K562 (cell line): Measurements from ENCODE around the gene SCARB2. TPM values are rescaled to one million over a fixed set of nuclear protein-coding genes. Genes with fewer than 3 reads are reported as not detected.

Experiments used
- BCOR ChIP-seq: fragments of 450-650 bp; IDR thresholded peaks from 2 replicates; pipeline ENCODE4 v1.6.1; 2016
- ETS2 ChIP-seq: IDR thresholded peaks from 2 replicates; pipeline ENCODE4 v1.6.1; 2016; ENCODE audit warnings: borderline replicate concordance, missing genetic modification characterization, mild to moderate bottlenecking, moderate library complexity, missing compliant biosample characterization; ENCODE audit not compliant: poor library complexity, severe bottlenecking
- FOXK2 ChIP-seq, 2 experiments: fragments of 450-650 bp; IDR thresholded peaks in 1 of 2; conservative IDR thresholded peaks in 1 of 2; 2 replicates each; pipeline ENCODE4 v1.6.1; 2016; ENCODE audit warnings: low read depth in 2 of 2, mild to moderate bottlenecking in 1 of 2
- FOXP1 ChIP-seq: sonication (generic); formaldehyde crosslinking; IDR thresholded peaks from 2 replicates; pipeline ENCODE4 v1.8.0; 2022; ENCODE audit warnings: mild to moderate bottlenecking, missing genetic modification reagents
- GABPB1 ChIP-seq: sonication (generic); formaldehyde crosslinking; IDR thresholded peaks from 2 replicates; pipeline ENCODE4 v1.8.0; 2022; ENCODE audit warnings: mild to moderate bottlenecking, missing genetic modification reagents
- HIVEP1 ChIP-seq: fragments of 250-450 bp; sonication (Bioruptor Pico); IDR thresholded peaks from 2 replicates; pipeline ENCODE4 v1.4.0; 2020; ENCODE audit warnings: mild to moderate bottlenecking
- HNRNPUL1 ChIP-seq: fragments of 200-400 bp; formaldehyde crosslinking; IDR thresholded peaks from 2 replicates; pipeline ENCODE4 v1.6.1; 2017; ENCODE audit warnings: low read length
- NCOA4 ChIP-seq: fragments of 450-650 bp; IDR thresholded peaks from 2 replicates; pipeline ENCODE4 v1.6.1; 2018; ENCODE audit warnings: mild to moderate bottlenecking; ENCODE audit not compliant: partially characterized antibody
- NRF1 ChIP-seq, 2 experiments: fragments of 450-650 bp; IDR thresholded peaks in 1 of 2; conservative IDR thresholded peaks in 1 of 2; 2 replicates each; pipeline ENCODE4 v1.6.1; 2014; ENCODE audit warnings: mild to moderate bottlenecking in 2 of 2
- RBM25 ChIP-seq: fragments of 200-400 bp; formaldehyde crosslinking; IDR thresholded peaks from 2 replicates; pipeline ENCODE4 v1.6.1; 2018; ENCODE audit warnings: low read length, low read depth, moderate library complexity; ENCODE audit not compliant: severe bottlenecking
- RFX1 ChIP-seq: fragments of 450-650 bp; IDR thresholded peaks from 2 replicates; pipeline ENCODE4 v1.6.1; 2016; ENCODE audit warnings: mild to moderate bottlenecking, moderate library complexity
- SETDB1 ChIP-seq: IDR thresholded peaks from one replicate; pipeline ENCODE4 v1.6.1; 2012; ENCODE audit warnings: low read length, control low read depth, inconsistent platforms
- SMAD3 ChIP-seq: fragments of 450-650 bp; formaldehyde crosslinking; conservative IDR thresholded peaks from 2 replicates; pipeline ENCODE4 v1.4.0; 2020; ENCODE audit warnings: mild to moderate bottlenecking
- TAL1 ChIP-seq: fragments of 450-650 bp; IDR thresholded peaks from 2 replicates; pipeline ENCODE4 v1.6.1; 2016; ENCODE audit warnings: mild to moderate bottlenecking
- WHSC1 ChIP-seq: IDR thresholded peaks from one replicate; pipeline ENCODE4 v1.6.1; 2012; ENCODE audit warnings: low read length, control low read depth, inconsistent platforms
- XRCC4 ChIP-seq: IDR thresholded peaks from one replicate; pipeline ENCODE4 v1.6.1; 2011; ENCODE audit not compliant: insufficient read depth, insufficient read length; ENCODE audit errors: extremely low read depth
- ZBTB26 ChIP-seq: fragments of 450-650 bp; formaldehyde crosslinking; IDR thresholded peaks from 2 replicates; pipeline ENCODE4 v1.4.0; 2022; ENCODE audit warnings: missing genetic modification characterization
- ZNF124 ChIP-seq: sonication (generic); formaldehyde crosslinking; IDR thresholded peaks from 2 replicates; pipeline ENCODE4 v1.8.1; 2022; ENCODE audit warnings: missing genetic modification reagents
- ZSCAN32 ChIP-seq: fragments of 450-650 bp; formaldehyde crosslinking; IDR thresholded peaks from 2 replicates; pipeline ENCODE4 v1.4.0; 2020; ENCODE audit warnings: mild to moderate bottlenecking, moderate library complexity
- polyA plus RNA-seq, 8 experiments: library from polyadenylated mRNA; depleted of rRNA in 4 of 8; stranded (reverse) in 5 of 8; unstranded in 3 of 8; fragments of >200 nt; fragmentation: Nextera tagmentation in 2 of 8; fragmentation: Illumina TruSeq in 1 of 8; extraction: Ambion mirVana in 2 of 8; extraction: Trizol in 1 of 8; gene quantifications; 2 replicates each; pipeline versions ENCODE4 v1.2.1 to v1.2.3, GENCODE V29; 2011 to 2014; ENCODE audit warnings: inconsistent platforms in 1 of 8, missing spikeins in 1 of 8
- total RNA-seq, 7 experiments: library from RNA; depleted of rRNA in 6 of 7; stranded (reverse); fragments of >200 nt in 6 of 7; fragmentation: Illumina TruSeq in 2 of 7; extraction: Trizol in 2 of 7; gene quantifications; 2 replicates each; pipeline versions ENCODE4 v1.2.1 to v1.2.3, GENCODE V29; 2011 to 2021; ENCODE audit warnings: low replicate concordance in 1 of 7
- TF ChIP-seq, protein P1 (sequence below): fragments of 450-650 bp; IDR thresholded peaks from 2 replicates; pipeline ENCODE4 v1.6.1; 2017; ENCODE audit warnings: mild to moderate bottlenecking, moderate library complexity
- TF ChIP-seq, protein P2 (sequence below): fragments of 250-450 bp; sonication (Bioruptor Pico); IDR thresholded peaks from 2 replicates; pipeline ENCODE4 v1.5.0; 2020; ENCODE audit warnings: mild to moderate bottlenecking
- TF ChIP-seq, protein P3 (sequence below): sonication (generic); formaldehyde crosslinking; IDR thresholded peaks from 2 replicates; pipeline ENCODE4 v1.8.0; 2022; ENCODE audit warnings: missing genetic modification reagents, mild to moderate bottlenecking, moderate library complexity, borderline replicate concordance

The SCARB2 gene
- total and polyA plus RNA-seq, 9 of the 15 experiments (the other 6 are each of a cell fraction or from before 2014, with no cell fraction given) = 6.1 to 25.8 (median 17.8) TPM

GRCh38 chr4:76148142-76148865, 65.3 kb downstream of the SCARB2 start, which contains the start of gene NUP54 (continued):
- TF ChIP-seq, protein P1, sequence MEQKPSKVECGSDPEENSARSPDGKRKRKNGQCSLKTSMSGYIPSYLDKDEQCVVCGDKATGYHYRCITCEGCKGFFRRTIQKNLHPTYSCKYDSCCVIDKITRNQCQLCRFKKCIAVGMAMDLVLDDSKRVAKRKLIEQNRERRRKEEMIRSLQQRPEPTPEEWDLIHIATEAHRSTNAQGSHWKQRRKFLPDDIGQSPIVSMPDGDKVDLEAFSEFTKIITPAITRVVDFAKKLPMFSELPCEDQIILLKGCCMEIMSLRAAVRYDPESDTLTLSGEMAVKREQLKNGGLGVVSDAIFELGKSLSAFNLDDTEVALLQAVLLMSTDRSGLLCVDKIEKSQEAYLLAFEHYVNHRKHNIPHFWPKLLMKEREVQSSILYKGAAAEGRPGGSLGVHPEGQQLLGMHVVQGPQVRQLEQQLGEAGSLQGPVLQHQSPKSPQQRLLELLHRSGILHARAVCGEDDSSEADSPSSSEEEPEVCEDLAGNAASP = no peak
- TF ChIP-seq HNRNPUL1 = no peak
- TF ChIP-seq TAL1 = no peak
- no peak for TF ChIP-seq NCOA4
- no peak for TF ChIP-seq SETDB1
- peak; percentile 99 for TF ChIP-seq GABPB1 (CRISPR knock-in tag)
- TF ChIP-seq RFX1 = no peak
- no peak for TF ChIP-seq BCOR
- no peak for TF ChIP-seq WHSC1
- TF ChIP-seq, protein P2, sequence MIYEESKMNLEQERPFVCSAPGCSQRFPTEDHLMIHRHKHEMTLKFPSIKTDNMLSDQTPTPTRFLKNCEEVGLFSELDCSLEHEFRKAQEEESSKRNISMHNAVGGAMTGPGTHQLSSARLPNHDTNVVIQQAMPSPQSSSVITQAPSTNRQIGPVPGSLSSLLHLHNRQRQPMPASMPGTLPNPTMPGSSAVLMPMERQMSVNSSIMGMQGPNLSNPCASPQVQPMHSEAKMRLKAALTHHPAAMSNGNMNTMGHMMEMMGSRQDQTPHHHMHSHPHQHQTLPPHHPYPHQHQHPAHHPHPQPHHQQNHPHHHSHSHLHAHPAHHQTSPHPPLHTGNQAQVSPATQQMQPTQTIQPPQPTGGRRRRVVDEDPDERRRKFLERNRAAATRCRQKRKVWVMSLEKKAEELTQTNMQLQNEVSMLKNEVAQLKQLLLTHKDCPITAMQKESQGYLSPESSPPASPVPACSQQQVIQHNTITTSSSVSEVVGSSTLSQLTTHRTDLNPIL (CRISPR knock-in tag) = no peak
- TF ChIP-seq, protein P3, sequence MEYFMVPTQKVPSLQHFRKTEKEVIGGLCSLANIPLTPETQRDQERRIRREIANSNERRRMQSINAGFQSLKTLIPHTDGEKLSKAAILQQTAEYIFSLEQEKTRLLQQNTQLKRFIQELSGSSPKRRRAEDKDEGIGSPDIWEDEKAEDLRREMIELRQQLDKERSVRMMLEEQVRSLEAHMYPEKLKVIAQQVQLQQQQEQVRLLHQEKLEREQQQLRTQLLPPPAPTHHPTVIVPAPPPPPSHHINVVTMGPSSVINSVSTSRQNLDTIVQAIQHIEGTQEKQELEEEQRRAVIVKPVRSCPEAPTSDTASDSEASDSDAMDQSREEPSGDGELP (CRISPR knock-in tag) = peak; percentile 82
- no peak for TF ChIP-seq HIVEP1 (CRISPR knock-in tag)
- no peak for TF ChIP-seq ETS2 (tag)
- no peak for TF ChIP-seq SMAD3 (CRISPR knock-in tag)
- peak; percentile 87 for TF ChIP-seq FOXP1
- TF ChIP-seq RBM25 = no peak
- TF ChIP-seq ZBTB26 = no peak
- no peak for TF ChIP-seq ZSCAN32 (CRISPR knock-in tag)
- peak; percentile 57 to 79 for TF ChIP-seq FOXK2 (conservative IDR thresholded peaks at IDR 0.05 in 1 of 2, IDR thresholded peaks at IDR 0.05 in 1 of 2; ENCODE audit: low read depth in 2 of 2)
- peak; percentile 43 to 57 for TF ChIP-seq NRF1 (conservative IDR thresholded peaks at IDR 0.05 in 1 of 2, IDR thresholded peaks at IDR 0.05 in 1 of 2)
- TF ChIP-seq ZNF124 = no peak
- no peak for TF ChIP-seq XRCC4
